Subcutaneous adipose tissue (tissue), 4 donors: Measurements from ENCODE around the gene PPP2R3A. TPM values are rescaled to one million over a fixed set of nuclear protein-coding genes. Genes with fewer than 3 reads are reported as not detected.

Source experiments
- total RNA-seq, 4 donors: library from RNA; depleted of rRNA; stranded (reverse); fragments of >200 nt; gene quantifications; one replicate each; pipeline ENCODE4 v1.1.0, GENCODE V29; 2016
- TF ChIP-seq, protein P1 (sequence below): fragments of 450-650 bp; IDR thresholded peaks from one replicate; pipeline ENCODE4 v1.5.1; 2016; ENCODE audit warnings: low read depth, mild to moderate bottlenecking, control low read depth, antibody characterized with exemption, moderate library complexity

PPP2R3A gene
- total RNA-seq, 4 donors from 2014 or later, result 12.6 to 14.8 (median 14.5) TPM

DNA sequence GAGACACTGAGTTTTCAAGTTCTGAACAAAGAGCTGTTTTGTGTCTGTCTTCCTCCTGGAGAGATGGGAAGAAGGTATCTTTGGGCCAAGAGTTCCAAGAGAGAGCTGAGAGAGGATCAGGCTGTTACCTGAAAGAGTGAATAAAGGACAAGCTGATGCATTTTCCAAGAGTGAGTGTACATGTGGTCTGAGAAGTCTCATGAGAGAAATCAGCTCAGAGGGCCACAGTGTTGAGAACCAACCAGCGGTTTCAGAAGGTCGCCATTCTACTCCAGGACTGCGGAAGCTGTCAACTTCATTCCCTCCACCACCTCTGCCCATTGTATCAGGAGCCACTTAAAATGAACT lies 42.7 kb upstream of the PPP2R3A start:
- TF ChIP-seq, protein P1, sequence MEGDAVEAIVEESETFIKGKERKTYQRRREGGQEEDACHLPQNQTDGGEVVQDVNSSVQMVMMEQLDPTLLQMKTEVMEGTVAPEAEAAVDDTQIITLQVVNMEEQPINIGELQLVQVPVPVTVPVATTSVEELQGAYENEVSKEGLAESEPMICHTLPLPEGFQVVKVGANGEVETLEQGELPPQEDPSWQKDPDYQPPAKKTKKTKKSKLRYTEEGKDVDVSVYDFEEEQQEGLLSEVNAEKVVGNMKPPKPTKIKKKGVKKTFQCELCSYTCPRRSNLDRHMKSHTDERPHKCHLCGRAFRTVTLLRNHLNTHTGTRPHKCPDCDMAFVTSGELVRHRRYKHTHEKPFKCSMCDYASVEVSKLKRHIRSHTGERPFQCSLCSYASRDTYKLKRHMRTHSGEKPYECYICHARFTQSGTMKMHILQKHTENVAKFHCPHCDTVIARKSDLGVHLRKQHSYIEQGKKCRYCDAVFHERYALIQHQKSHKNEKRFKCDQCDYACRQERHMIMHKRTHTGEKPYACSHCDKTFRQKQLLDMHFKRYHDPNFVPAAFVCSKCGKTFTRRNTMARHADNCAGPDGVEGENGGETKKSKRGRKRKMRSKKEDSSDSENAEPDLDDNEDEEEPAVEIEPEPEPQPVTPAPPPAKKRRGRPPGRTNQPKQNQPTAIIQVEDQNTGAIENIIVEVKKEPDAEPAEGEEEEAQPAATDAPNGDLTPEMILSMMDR, result no peak

DNA sequence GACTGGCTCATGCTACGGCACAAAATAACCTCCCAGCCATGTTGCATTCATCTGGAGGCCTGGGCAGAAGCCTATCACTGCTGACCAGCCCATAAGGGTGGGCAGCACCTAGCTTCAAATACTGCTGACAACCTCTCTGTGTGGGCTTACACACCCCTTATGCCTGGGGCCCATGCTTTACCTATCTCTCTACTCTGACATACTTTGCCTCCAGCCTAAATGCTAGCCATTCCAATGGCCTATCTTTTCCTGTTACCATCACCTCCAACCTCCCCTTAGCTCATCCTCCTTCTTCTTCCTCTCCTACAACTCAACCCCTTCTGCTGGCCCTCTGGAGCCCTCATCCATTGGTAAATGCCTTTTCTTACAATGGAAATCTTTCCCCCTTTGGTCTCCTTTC lies 41.0 kb upstream of the PPP2R3A start:
- TF ChIP-seq, protein P1, result no peak

DNA sequence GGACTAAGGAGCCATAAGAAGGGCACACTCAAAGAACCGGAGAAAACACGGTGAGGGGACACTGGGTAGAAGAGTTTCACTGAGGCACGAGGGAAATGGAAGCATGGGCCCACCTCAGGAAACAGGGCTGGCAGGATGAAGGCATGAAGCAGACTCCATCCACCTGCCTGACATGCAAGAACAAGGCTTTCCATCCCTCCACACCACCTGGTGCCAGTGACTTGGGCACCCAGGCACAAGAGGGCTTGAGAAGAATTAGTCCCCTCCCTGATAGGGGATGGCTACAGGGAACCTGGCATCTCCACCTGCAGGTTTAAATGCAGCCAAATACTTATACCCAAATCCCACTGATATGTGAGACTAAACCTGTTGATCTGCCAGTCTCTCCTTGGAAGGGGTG lies 38.9 kb upstream of the PPP2R3A start:
- TF ChIP-seq, protein P1, result no peak

DNA sequence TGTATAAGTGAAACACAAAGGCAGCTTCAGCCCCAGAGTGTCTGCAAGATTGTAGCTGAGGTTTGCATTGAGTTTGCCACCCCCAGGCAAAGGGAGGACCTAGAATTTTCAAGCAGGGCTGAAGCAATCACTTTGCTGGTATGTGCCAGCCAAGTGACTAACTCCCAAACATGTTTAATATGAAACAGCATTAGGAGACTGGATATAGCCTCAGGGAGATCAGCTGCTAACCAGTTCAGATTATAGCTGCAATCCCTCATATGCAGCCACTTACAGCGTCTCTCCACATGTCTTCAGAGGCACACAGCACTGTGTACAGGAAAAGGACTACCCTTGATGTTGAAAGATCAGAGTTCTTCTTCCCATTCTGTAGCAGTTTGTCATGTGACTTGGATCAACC lies 38.4 kb upstream of the PPP2R3A start:
- TF ChIP-seq, protein P1, result no peak

- TF ChIP-seq, protein P1, result no peak
Observed at GRCh38 chr3:135929670-135930069, 35.9 kb upstream of the PPP2R3A start.

DNA sequence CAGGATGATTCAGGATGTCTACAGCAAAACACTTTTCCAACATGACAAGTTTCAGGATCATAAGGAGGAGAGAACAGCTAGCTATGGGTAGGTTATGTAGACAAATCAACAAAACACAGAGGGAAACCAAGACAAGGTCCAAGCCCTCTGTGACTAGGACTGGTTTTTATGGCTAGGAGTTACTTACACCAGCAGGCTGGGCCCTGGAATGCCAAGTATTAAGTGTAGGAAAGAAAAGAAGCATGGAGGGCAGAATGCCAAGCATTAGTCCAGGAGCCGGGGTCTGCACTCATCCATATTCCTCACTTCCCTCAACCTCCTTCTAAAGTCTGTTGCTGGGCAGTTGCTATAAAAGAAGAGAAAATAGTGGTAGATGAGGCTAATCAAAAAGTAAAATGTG lies 35.3 kb upstream of the PPP2R3A start:
- TF ChIP-seq, protein P1, result no peak

GRCh38 chr3:135944831-135945230 lies 20.7 kb upstream of the PPP2R3A start:
- TF ChIP-seq, protein P1, result no peak

GRCh38 chr3:135950941-135951340 lies 14.6 kb upstream of the PPP2R3A start:
- TF ChIP-seq, protein P1, result no peak
